Stomach (tissue), 4 donors: ENCODE results near the gene TPP1.

Experiments
- POLR2A ChIP-seq, 4 donors: fragments of 450-650 bp; IDR thresholded peaks; one replicate each; pipeline ENCODE4 v1.6.1; 2016; ENCODE audit warnings: antibody characterized with exemption in 4 of 4, control low read depth in 2 of 4, mild to moderate bottlenecking in 1 of 4, moderate library complexity in 1 of 4
- POLR2AphosphoS5 ChIP-seq, 3 donors: sonication (generic); formaldehyde crosslinking; IDR thresholded peaks; one replicate each; pipeline ENCODE4 v1.6.1; 2016; ENCODE audit warnings: antibody characterized with exemption in 3 of 3
- TF ChIP-seq, protein P1 (sequence below), 7 experiments: fragments of 450-650 bp in 4 of 7; fragments of 200-600 bp in 3 of 7; sonication (generic) in 3 of 7; IDR thresholded peaks; one replicate each; pipeline ENCODE4 v1.5.1; 2016 to 2019; ENCODE audit warnings: antibody characterized with exemption in 7 of 7, control low read depth in 2 of 7, mild to moderate bottlenecking in 1 of 7

DNA sequence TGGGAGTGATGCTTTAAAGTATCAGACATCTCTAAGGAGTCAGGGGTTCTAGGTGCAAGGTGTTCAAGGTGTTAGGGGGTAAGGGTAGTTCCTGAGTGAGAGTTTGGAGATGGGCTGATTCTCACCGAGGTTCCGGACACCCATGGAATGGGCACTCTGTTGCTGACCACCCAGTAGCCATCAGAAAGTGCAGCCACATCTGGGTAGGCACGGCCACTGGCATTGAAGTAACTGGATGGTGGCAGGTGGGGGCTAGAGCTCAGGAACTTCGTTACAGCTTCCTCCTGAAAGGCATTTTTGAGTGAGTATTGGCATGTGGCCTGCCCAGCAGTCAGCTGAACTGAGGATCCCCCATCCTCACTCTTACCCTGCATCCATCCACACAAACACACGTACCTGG is 4.2 kb downstream of the TPP1 start:
- TF ChIP-seq POLR2AphosphoS5 (IDR thresholded peaks at IDR 0.05): no peak
- TF ChIP-seq, protein P1, sequence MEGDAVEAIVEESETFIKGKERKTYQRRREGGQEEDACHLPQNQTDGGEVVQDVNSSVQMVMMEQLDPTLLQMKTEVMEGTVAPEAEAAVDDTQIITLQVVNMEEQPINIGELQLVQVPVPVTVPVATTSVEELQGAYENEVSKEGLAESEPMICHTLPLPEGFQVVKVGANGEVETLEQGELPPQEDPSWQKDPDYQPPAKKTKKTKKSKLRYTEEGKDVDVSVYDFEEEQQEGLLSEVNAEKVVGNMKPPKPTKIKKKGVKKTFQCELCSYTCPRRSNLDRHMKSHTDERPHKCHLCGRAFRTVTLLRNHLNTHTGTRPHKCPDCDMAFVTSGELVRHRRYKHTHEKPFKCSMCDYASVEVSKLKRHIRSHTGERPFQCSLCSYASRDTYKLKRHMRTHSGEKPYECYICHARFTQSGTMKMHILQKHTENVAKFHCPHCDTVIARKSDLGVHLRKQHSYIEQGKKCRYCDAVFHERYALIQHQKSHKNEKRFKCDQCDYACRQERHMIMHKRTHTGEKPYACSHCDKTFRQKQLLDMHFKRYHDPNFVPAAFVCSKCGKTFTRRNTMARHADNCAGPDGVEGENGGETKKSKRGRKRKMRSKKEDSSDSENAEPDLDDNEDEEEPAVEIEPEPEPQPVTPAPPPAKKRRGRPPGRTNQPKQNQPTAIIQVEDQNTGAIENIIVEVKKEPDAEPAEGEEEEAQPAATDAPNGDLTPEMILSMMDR (IDR thresholded peaks at IDR 0.05): no peak
- no peak for TF ChIP-seq POLR2A (IDR thresholded peaks at IDR 0.05)
